Endothelial cell of umbilical vein (primary cell): Measurements from ENCODE around the gene IL3RA. TPM values are rescaled to one million over a fixed set of nuclear protein-coding genes. Genes with fewer than 3 reads are reported as not detected.

Experiments
- BruUV-seq: library from RNA; stranded (reverse); fragments of 400-500 nt; replicated peaks from 2 replicates; lab custom pipeline; 2021; lab: Mats Ljungman, UMichigan
- CTCF ChIA-PET: fragments of 300-600, 350-600 bp; sonication (Branson Sonifier 250); formaldehyde crosslinking; loops from one replicate; lab custom pipeline; 2021; ENCODE audit warnings: antibody characterized with exemption, inconsistent platforms; lab: Charles Lee
- POLR2A ChIA-PET: fragments of 300-600, 350-600 bp; sonication (Branson Sonifier 250); formaldehyde crosslinking; loops from one replicate; lab custom pipeline; 2021; ENCODE audit warnings: antibody characterized with exemption, inconsistent platforms; lab: Charles Lee
- DNase-seq: peaks from one replicate; pipeline ENCODE4 v3.0.0-alpha.2; 2011; ENCODE audit warnings: low read depth, low spot score
- FAIRE-seq: peaks from 2 replicates; lab custom pipeline; 2011; peaks lifted over from hg19 to GRCh38; lab: Jason Lieb, UNC
- H2AFZ ChIP-seq: 2 replicates; pipeline ENCODE4 v1.6.0; 2012; ENCODE audit warnings: low read depth, low read length, control low read depth, inconsistent platforms
- H3K27ac ChIP-seq: 2 replicates; pipeline ENCODE4 v1.5.1; 2011; ENCODE audit warnings: low read depth, mild to moderate bottlenecking, control low read depth, low read length, moderate library complexity; ENCODE audit not compliant: insufficient read depth
- H3K27me3 ChIP-seq, 2 experiments: 2 replicates each; pipeline versions ENCODE4 v1.6.0 to v1.6.1; 2011; ENCODE audit warnings: low read length in 2 of 2, mixed read lengths in 1 of 2; ENCODE audit not compliant: control insufficient read depth in 2 of 2, insufficient read depth in 2 of 2
- H3K36me3 ChIP-seq, 2 experiments: 2 replicates in 1 of 2; 3 replicates in 1 of 2; pipeline ENCODE4 v1.5.1; 2011; ENCODE audit warnings: low read length in 2 of 2, mild to moderate bottlenecking in 1 of 2, moderate library complexity in 1 of 2; ENCODE audit not compliant: control insufficient read depth in 2 of 2, insufficient read depth in 2 of 2; ENCODE audit errors: extremely low read depth in 1 of 2
- H3K4me1 ChIP-seq: 3 replicates; pipeline ENCODE4 v1.5.1; 2011; ENCODE audit warnings: mild to moderate bottlenecking, low read length; ENCODE audit not compliant: control insufficient read depth, insufficient read depth; ENCODE audit errors: extremely low read depth
- H3K4me2 ChIP-seq: 2 replicates; pipeline ENCODE4 v1.6.1; 2011; ENCODE audit warnings: low read length, control low read depth, mixed read lengths; ENCODE audit not compliant: insufficient read depth
- H3K4me3 ChIP-seq, 3 experiments: fragments of 200-600 bp in 1 of 3; sonication (generic), shearing (Covaris generic) in 1 of 3; replicated peaks in 1 of 3; 2 replicates each; pipeline ENCODE4 v1.5.1; 2011 to 2016; ENCODE audit warnings: control low read depth in 3 of 3, low read length in 3 of 3, mild to moderate bottlenecking in 2 of 3, inconsistent platforms in 1 of 3, low read depth in 1 of 3, moderate library complexity in 1 of 3; ENCODE audit not compliant: insufficient read depth in 1 of 3
- H3K79me2 ChIP-seq: 2 replicates; pipeline ENCODE4 v1.6.0; 2012; ENCODE audit warnings: low read length, inconsistent platforms; ENCODE audit not compliant: control insufficient read depth, insufficient read depth
- H3K9ac ChIP-seq: replicated peaks from 2 replicates; pipeline ENCODE3; 2011; ENCODE audit warnings: low read length, control low read depth; ENCODE audit not compliant: insufficient read depth; ENCODE audit errors: extremely low read depth
- H3K9me1 ChIP-seq: replicated peaks from 3 replicates; pipeline ENCODE4 v1.6.0; 2011; ENCODE audit warnings: mild to moderate bottlenecking, low read length; ENCODE audit not compliant: control insufficient read depth, insufficient read depth; ENCODE audit errors: extremely low read depth
- H3K9me3 ChIP-seq: replicated peaks from 2 replicates; pipeline ENCODE4 v1.5.1; 2012; ENCODE audit warnings: low read length, inconsistent platforms; ENCODE audit not compliant: control insufficient read depth, insufficient read depth
- H4K20me1 ChIP-seq: replicated peaks from 2 replicates; pipeline ENCODE3; 2011; ENCODE audit warnings: mild to moderate bottlenecking, low read length; ENCODE audit not compliant: control insufficient read depth, insufficient read depth; ENCODE audit errors: extremely low read depth
- EZH2 ChIP-seq: IDR thresholded peaks from 2 replicates; pipeline ENCODE4 v1.6.1; 2012; ENCODE audit warnings: borderline replicate concordance, low read depth, mild to moderate bottlenecking, moderate library complexity, low read length, inconsistent platforms; ENCODE audit not compliant: severe bottlenecking
- FOS ChIP-seq: IDR thresholded peaks from 2 replicates; pipeline ENCODE4 v1.6.1; 2011; ENCODE audit warnings: mild to moderate bottlenecking, low read length, moderate library complexity, borderline replicate concordance; ENCODE audit not compliant: insufficient read depth
- GATA2 ChIP-seq: IDR thresholded peaks from 2 replicates; pipeline ENCODE4 v1.7.0; 2011; ENCODE audit warnings: low read depth, mild to moderate bottlenecking, moderate library complexity, mixed read lengths, low read length; ENCODE audit not compliant: insufficient read length, insufficient read depth
- JUN ChIP-seq: IDR thresholded peaks from 2 replicates; pipeline ENCODE4 v1.6.1; 2011; ENCODE audit warnings: borderline replicate concordance, low read depth; ENCODE audit not compliant: insufficient read length, insufficient read depth
- MAX ChIP-seq: IDR thresholded peaks from 2 replicates; pipeline ENCODE4 v1.6.1; 2011; ENCODE audit not compliant: insufficient read depth, insufficient read length
- MYC ChIP-seq: IDR thresholded peaks from one replicate; pipeline ENCODE4 v1.6.1; 2011; ENCODE audit warnings: mild to moderate bottlenecking, low read depth, low read length
- POLR2A ChIP-seq: IDR thresholded peaks from 2 replicates; pipeline ENCODE4 v1.6.1; 2012; ENCODE audit warnings: low read depth, mild to moderate bottlenecking, control low read depth, low read length
- POLR2AphosphoS5 ChIP-seq: IDR thresholded peaks from 2 replicates; pipeline ENCODE4 v1.6.1; 2012; ENCODE audit warnings: low read depth, mild to moderate bottlenecking, control low read depth, low read length, moderate library complexity; ENCODE audit not compliant: insufficient read depth
- dilution Hi-C: fragments of 300-500 bp; cut with MboI; formaldehyde crosslinking; loops from one replicate; pipeline ENCODE4 v1.15.0; 2019; ENCODE audit warnings: low sequenced_read_pairs; ENCODE audit not compliant: extremely low pct_ligation_motif_present
- intact Hi-C: fragments of 100-400 bp; cut with micrococcal nuclease; formaldehyde crosslinking; loops from one replicate; pipeline ENCODE4 v1.10.0; 2022
- polyA plus RNA-seq, 4 experiments: library from polyadenylated mRNA; depleted of rRNA in 3 of 4; stranded (reverse) in 3 of 4; unstranded in 1 of 4; fragments of >200 nt; gene quantifications; 2 replicates each; pipeline versions ENCODE4 v1.2.1 to v1.2.3, GENCODE V29; 2011 to 2012; ENCODE audit warnings: missing spikeins in 1 of 4
- total RNA-seq: library from RNA; stranded (reverse); gene quantifications from 2 replicates; pipeline ENCODE4 v1.2.3, GENCODE V29; 2021
- TF ChIP-seq, protein P1 (sequence below), 2 donors: IDR thresholded peaks; 1 replicate in 1 of 2; 2 replicates in 1 of 2; pipeline ENCODE4 v1.5.1; 2011; ENCODE audit warnings: low read length in 2 of 2, mild to moderate bottlenecking in 2 of 2, moderate library complexity in 2 of 2, control low read depth in 1 of 2, inconsistent platforms in 1 of 2, low read depth in 1 of 2; ENCODE audit not compliant: insufficient read depth in 1 of 2; ENCODE audit errors: extremely low read depth in 1 of 2

The IL3RA gene
- total and polyA plus RNA-seq, 2 donors (not counting 3 experiments of a cell fraction or from before 2014, with no cell fraction given), result 28.9 to 35.1 TPM

GRCh38 chrX:1391707-1392375, 55.3 kb downstream of the IL3RA start, which contains the start of gene SLC25A6:
Gene SLC25A6 (minus strand): TSS chrX:1392113. CDS start chrX:1392009, 104 bp downstream.
- intact Hi-C loops, result loop anchor here (1.0 to 5.0 kb wide), 7 partner anchors 35 to 1073 kb away; partner anchors contain the start of gene AKAP17A
- POLR2A ChIA-PET, result no interaction called here

More at GRCh38 chrX:1391707-1392375, 55.3 kb downstream of the IL3RA start, which contains the start of gene SLC25A6:
- Histone ChIP-seq H3K9me1 (no peaks in the 10 kb centered on the region), H3K27me3 (no peaks in the 10 kb centered on the region), H3K9ac (peak within 1 kb of the TSS; percentile 89), H3K4me1 (peaks cover 15% of the 10 kb centered on the region), H3K4me3 (peak within 1 kb of the TSS; percentile 66 to 100 (median 89)), H4K20me1 (peaks cover 3% of the 10 kb centered on the region), H3K79me2 (peaks cover 51% of the 10 kb centered on the region), H3K4me2 (peak within 1 kb of the TSS; percentile 88), H3K9me3 (no peaks in the 10 kb centered on the region), H3K36me3 (peaks cover 13 to 34% of the 10 kb centered on the region in 2 experiments), H3K27ac (peak within 1 kb of the TSS; percentile 73), H2AFZ (peak within 1 kb of the TSS; percentile 69)
- peak; percentile 99 for DNase-seq
- BruUV-seq, result TSS peak; percentile 33
- peak; percentile 96 for FAIRE-seq
- dilution Hi-C loops, result no loop called here
- TF ChIP-seq EZH2 (no peak), MAX (peak; percentile 91), MYC (peak; percentile 80), FOS (no peak), POLR2A (peak; percentile 72), POLR2AphosphoS5 (peak; percentile 76), GATA2 (no peak), JUN (no peak)
- TF ChIP-seq, protein P1, sequence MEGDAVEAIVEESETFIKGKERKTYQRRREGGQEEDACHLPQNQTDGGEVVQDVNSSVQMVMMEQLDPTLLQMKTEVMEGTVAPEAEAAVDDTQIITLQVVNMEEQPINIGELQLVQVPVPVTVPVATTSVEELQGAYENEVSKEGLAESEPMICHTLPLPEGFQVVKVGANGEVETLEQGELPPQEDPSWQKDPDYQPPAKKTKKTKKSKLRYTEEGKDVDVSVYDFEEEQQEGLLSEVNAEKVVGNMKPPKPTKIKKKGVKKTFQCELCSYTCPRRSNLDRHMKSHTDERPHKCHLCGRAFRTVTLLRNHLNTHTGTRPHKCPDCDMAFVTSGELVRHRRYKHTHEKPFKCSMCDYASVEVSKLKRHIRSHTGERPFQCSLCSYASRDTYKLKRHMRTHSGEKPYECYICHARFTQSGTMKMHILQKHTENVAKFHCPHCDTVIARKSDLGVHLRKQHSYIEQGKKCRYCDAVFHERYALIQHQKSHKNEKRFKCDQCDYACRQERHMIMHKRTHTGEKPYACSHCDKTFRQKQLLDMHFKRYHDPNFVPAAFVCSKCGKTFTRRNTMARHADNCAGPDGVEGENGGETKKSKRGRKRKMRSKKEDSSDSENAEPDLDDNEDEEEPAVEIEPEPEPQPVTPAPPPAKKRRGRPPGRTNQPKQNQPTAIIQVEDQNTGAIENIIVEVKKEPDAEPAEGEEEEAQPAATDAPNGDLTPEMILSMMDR (IDR thresholded peaks at IDR 0.05; ENCODE audit: extremely low read depth in 1 of 2, insufficient read depth in 1 of 2, low read depth in 1 of 2, low read length in 2 of 2), result peak in 1 of 2 donors; percentile 14
- CTCF ChIA-PET, result no interaction called here
